HCT116 (cell line): Measurements from ENCODE around the gene MACROH2A2.
A peak's percentile ranks its signal among the peaks of the same experiment; 100 is the strongest.

Experiments used
- EZH2 ChIP-seq: fragments of 200-600 bp; sonication (generic); IDR thresholded peaks from 2 replicates; pipeline ENCODE4 v1.6.1; 2017; ENCODE audit warnings: antibody characterized with exemption, mixed run types
- FOSL1 ChIP-seq: IDR thresholded peaks from 2 replicates; pipeline ENCODE4 v1.6.1; 2012; ENCODE audit warnings: low read depth
- POLR2A ChIP-seq: IDR thresholded peaks from 2 replicates; pipeline ENCODE4 v1.7.0; 2011; ENCODE audit warnings: borderline replicate concordance; ENCODE audit not compliant: insufficient read depth, insufficient read length; ENCODE audit errors: extremely low read depth
- POLR2AphosphoS5 ChIP-seq: IDR thresholded peaks from 2 replicates; pipeline ENCODE4 v1.6.1; 2011; ENCODE audit warnings: mild to moderate bottlenecking, low read depth, low read length, moderate library complexity
- RAD21 ChIP-seq: IDR thresholded peaks from 2 replicates; pipeline ENCODE4 v1.6.1; 2012; ENCODE audit warnings: low read depth, mild to moderate bottlenecking
- SIN3A ChIP-seq: IDR thresholded peaks from 2 replicates; pipeline ENCODE4 v1.6.1; 2012; ENCODE audit warnings: low read depth
- SRF ChIP-seq: IDR thresholded peaks from 2 replicates; pipeline ENCODE4 v1.6.1; 2012; ENCODE audit warnings: low read depth
- YY1 ChIP-seq: IDR thresholded peaks from 2 replicates; pipeline ENCODE4 v1.6.1; 2011; ENCODE audit warnings: low read length, low read depth, moderate library complexity, mild to moderate bottlenecking; ENCODE audit not compliant: insufficient replicate concordance; ENCODE audit errors: extremely low read depth
- ZFX ChIP-seq: fragments of 450-650 bp; IDR thresholded peaks from 2 replicates; pipeline ENCODE4 v1.6.1; 2017
- ZNF274 ChIP-seq: fragments of 200-500 bp; sonication (Bioruptor generic); IDR thresholded peaks from 2 replicates; pipeline ENCODE4 v1.6.1; 2014; ENCODE audit warnings: mild to moderate bottlenecking, low read depth, low read length, inconsistent platforms
- TF ChIP-seq, protein P1 (sequence below), 3 experiments: fragments of 200-600 bp in 1 of 3; sonication (generic) in 1 of 3; IDR thresholded peaks in 2 of 3; conservative IDR thresholded peaks in 1 of 3; 2 replicates each; pipeline ENCODE4 v1.5.1; 2012 to 2017; ENCODE audit warnings: low read depth in 2 of 3, low read length in 2 of 3, antibody characterized with exemption in 1 of 3, borderline replicate concordance in 1 of 3, control low read depth in 1 of 3, mild to moderate bottlenecking in 1 of 3, mixed read lengths in 1 of 3, mixed run types in 1 of 3, moderate library complexity in 1 of 3; ENCODE audit not compliant: insufficient read depth in 1 of 3

DNA sequence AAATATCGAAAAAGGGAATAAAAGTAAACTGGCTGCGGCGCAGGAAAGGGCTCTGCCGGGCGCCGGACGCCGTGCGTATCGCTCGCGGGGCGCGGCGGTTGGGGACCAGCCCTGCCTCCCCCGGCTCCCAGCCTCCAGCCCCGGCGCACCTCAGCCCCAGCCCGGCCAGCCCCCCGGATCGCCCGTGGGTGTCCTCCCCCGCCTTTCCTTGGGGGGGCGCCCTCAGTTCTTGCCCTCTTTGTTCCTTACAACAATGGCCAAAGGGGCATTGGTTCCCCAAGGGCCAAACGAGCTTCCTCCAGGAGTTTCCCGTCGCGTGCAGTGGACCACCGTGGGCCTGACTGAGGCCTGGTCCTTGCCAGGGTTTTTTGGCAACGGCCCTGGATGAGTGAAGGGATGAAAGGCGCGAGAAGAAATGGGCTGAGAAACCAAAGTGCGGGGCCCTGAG is 1.2 kb downstream of the MACROH2A2 start:
- TF ChIP-seq ZFX (no peak; the same call in 1 of the 2 replicates), POLR2AphosphoS5 (peak; percentile 30; the same call in 1 of the 2 replicates), FOSL1 (no peak), POLR2A (no peak), EZH2 (no peak), SIN3A (no peak), YY1 (no peak), ZNF274 (no peak), RAD21 (no peak; the same call in 1 of the 2 replicates), SRF (no peak)
- TF ChIP-seq, protein P1, sequence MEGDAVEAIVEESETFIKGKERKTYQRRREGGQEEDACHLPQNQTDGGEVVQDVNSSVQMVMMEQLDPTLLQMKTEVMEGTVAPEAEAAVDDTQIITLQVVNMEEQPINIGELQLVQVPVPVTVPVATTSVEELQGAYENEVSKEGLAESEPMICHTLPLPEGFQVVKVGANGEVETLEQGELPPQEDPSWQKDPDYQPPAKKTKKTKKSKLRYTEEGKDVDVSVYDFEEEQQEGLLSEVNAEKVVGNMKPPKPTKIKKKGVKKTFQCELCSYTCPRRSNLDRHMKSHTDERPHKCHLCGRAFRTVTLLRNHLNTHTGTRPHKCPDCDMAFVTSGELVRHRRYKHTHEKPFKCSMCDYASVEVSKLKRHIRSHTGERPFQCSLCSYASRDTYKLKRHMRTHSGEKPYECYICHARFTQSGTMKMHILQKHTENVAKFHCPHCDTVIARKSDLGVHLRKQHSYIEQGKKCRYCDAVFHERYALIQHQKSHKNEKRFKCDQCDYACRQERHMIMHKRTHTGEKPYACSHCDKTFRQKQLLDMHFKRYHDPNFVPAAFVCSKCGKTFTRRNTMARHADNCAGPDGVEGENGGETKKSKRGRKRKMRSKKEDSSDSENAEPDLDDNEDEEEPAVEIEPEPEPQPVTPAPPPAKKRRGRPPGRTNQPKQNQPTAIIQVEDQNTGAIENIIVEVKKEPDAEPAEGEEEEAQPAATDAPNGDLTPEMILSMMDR (IDR thresholded peaks at IDR 0.05 in 2 of 3, conservative IDR thresholded peaks at IDR 0.05 in 1 of 3; ENCODE audit: borderline replicate concordance in 1 of 3, insufficient read depth in 1 of 3, low read depth in 2 of 3, low read length in 2 of 3), result peak; percentile 41 to 61 (median 53); a peak in 5 of 6 replicates
